ENCODE results near the gene EPN2. TPM values are rescaled to one million over a fixed set of nuclear protein-coding genes. Genes with fewer than 3 reads are reported as not detected.
A peak's percentile ranks its signal among the peaks of the same experiment; 100 is the strongest.
"Not testable (repeated sequence)": the region's sequence is repeated elsewhere in the genome, so short reads cannot be mapped to it uniquely, and the experiment has no call there.

EPN2 gene
- total RNA-seq, 1 donor from 2014 or later, result 42.1 TPM

DNA sequence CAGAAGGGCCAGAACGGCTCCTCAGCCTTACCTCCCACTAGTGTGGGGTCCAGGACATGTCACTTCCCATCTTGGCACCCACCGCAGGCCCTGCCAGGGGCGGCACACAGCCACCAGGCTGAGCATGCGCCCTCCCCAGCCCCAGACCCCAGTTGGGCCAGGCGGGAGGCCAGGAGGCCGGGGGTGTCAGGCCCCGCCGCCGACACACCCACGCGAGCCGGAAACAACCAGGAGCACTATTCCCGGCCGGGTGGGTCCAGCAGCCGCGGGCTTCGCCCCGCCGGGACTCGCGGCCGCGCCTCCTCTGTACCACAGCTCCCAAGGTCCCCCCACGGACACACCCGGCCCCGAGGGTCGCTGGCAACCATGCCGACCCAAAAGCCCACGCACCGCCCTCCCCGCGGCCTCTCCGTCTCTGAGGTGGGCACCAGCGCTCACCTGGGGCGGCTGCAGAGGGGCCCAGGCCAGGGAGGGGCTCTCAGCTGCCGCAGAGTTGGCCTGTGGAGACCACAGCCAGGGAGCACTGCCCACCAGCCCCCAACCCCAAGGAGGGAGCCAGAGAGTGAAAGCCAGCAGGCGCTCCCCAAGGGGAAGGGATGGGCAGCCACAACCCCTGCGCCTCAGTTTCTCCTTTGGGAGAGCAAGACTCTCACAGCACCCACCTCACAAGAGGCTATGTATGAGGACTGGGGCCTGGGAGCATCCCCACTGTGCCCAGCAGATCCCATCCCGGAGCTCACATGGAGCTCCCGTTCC is 107.3 kb downstream of the EPN2 start:
- DNase-seq (ENCODE audit: low spot score), result no peak

DNA sequence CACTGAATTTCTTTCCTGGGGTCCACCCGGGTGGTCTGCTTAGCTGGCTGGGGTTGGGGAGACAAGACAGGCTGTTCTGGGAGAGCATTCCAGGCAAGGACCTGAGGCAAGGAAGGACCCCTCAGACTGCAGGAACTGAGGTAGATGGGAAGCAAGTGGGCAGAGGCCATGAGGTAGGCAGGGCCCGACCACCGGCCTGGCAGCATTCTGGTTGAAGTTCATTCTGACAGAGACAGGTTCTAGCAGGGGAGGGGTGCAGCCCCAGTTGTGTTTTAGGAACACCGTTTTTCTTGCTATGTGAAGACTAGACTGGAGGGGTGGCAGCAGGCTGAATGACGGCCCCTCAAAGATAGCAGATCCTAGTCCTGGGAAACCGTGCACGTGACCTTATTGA is 107.9 kb downstream of the EPN2 start:
- no peak for DNase-seq (ENCODE audit: low spot score)

DNA sequence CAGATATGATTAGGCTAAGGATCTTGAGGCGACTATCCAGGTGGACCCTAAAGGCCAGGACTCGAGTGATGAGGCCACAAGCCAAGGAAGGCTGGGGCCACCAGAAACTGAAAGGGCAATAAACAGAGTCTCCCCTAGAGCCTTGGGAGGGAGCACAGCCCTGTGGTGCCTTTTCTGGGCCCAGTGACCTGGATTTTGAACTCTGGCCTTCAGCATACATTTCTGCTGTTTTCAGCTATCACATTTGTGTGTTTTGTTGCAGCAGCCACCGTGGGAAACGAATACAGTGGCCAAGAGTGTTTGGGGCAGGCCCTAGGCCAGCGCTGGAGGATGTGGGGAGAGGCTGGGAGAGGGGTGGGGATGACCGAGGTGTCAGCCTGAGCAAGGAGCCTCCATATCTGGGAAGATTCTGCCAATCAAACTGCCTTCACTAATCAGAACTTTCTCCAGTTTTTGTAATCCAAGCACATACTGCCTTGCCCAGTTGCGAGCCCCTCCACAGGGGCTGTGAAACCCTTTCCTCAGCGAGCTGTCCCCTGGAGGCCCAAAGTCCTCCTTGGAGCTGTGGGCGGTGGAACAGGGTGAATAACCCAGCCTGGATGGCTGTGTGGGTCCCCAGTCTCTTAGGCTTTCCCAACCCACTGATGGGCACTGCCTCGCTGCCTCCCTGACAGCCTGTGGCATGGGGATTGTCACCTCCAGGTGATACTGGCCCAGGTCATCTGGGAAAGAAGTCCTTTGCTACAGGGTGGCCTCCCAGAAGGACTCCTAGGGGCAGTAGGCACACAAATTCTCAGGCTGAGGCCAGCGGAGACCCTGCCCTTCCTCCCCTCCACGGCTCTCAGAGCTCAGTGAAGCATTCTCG is 108.6 kb downstream of the EPN2 start:
- DNase-seq (ENCODE audit: low spot score), result no peak

DNA sequence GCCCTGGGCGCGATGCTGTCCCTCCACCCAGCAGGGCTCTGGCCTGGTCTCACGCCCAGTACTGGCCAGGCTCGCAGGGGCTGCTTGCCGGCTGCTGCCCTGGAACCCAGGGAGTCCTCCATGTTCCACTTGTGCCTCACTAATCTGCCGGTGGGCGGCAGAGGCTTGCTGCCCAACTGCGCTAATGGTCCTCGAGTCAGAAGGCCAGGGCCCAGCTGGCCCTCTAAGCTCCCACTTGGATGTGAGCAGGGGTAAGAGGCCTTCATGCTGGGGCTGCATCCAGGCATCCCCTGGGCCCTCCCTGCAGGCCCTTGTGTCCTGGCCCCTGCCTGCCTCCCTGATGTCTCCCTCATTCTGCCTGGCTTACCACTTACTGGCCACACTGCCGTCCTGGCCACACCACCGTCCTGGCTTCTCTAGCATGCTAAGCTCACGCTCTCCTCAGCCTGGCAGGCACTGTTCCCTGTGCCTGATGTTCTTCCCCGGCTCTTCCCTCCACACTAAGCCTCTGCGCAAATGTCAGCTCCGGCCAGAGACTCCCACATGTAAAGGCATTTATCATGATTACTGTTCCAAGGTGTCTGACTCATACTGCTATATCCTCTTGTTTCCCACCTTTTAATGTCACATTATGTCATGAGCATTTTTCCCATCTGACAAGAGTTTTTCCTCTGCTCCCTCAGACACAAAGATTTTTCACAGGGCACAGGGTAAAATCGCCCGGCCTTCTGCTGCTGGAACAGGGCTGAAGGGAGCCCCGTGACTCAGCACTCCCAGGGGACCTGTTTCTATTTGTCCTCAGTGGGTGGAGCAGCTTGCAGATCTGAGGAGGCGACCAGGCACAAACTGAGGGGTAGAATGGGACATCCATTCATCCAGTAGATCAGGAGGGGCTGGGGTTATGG is 109.4 kb downstream of the EPN2 start:
- peak; percentile 69 for DNase-seq (ENCODE audit: low spot score)

DNA sequence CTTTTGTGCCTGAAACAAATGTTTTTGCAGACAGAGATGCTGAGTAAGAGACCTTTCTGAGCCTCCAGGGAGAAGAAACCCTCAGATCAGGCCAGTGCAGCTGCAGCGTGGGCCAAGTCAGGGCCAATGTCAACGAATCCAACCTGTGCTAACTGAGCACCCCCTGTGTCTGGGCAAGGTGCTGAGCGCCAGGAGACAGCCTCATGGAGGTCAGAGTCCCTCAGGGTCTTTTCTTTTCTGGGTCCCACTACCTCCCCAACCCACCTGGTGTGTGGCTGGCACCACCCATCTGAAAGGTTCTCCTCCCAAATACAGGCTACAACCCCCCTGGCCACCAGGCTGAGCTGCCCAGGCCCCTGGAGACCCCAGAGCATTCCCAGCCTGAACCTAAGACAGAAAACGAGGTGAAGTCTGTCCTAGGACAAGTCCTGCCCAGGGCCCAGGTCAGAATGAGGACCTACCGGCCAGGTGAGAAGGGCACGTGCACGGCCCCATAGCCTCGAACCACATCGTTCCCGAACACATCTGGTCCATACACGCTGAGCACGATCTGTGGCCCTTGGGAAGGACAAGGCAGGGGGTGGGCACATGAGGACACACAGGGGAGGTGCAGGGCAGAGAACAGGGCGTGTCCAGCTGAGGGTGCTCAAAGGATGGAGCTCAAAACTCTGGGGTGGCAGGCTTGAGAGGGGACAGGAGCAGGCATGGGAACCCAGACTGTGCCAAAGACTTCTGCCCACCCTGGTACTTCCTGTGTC is 110.3 kb downstream of the EPN2 start:
- DNase-seq (ENCODE audit: low spot score), result no peak

DNA sequence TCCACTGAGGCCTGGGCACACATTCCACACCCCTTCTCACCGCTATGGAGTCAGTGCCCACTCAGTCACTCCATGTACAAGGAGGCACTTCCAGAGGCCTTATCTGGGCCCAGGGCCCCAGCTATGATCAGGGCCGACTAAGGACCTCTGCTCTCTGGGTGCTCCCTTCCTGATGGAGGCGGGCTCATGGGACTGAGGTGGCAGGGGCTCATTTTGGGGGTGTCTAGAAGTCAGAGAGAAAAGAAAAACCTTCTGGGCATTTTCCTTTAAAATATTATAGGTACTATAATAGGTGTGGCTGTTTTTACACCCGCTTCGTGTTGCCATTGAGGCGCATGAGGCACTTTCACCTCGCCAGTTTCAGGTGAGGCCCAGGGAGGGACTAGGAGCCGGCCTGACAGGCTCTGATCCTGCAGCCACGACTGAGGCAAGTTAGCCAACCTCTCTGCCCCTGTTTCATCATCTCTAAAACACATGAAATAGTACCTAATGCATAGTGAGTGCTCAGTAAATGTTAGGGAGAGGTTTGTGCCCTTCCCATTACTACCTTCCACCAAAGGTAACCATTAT is 111.0 kb downstream of the EPN2 start:
- no peak for DNase-seq (ENCODE audit: low spot score)

DNA sequence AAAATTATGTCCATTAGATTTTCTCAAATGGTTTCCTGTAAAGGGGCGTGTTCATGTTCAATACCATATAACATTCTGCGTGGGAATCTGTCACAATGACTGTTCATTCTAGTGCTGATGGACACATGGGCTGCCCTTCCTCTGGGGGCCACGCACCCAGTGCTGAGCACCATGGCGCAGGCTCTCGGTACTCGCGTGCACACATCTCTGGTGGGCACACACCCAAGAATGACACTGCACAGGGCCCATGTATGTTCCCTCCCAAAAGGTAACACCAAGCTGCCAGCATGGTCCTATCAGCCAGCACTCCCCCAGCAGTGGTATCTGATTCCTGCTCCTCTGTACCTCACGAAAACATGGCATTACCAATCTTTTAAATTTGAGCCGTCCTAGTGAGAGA is 111.6 kb downstream of the EPN2 start:
- DNase-seq (ENCODE audit: low spot score), result no peak

DNA sequence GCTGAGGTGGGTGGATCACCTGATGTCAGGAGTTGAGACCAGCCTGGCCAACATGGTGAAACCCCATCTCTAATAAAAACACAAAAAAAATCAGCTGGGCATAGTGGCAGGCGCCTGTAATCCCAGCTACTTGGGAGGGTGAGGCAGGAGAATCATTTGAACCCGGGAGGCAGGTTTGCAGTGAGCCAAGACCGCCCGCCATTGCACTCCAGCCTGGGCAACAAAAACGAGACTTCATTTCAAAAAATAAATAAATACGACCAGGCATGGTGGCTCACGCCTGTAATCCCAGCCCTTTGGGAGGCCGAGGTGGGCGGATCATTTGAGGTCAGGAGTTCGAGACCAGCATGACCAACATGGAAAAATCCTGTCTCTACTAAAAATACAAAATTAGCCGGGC is 116.2 kb downstream of the EPN2 start:
- DNase-seq (ENCODE audit: low spot score), result not testable (repeated sequence)

DNA sequence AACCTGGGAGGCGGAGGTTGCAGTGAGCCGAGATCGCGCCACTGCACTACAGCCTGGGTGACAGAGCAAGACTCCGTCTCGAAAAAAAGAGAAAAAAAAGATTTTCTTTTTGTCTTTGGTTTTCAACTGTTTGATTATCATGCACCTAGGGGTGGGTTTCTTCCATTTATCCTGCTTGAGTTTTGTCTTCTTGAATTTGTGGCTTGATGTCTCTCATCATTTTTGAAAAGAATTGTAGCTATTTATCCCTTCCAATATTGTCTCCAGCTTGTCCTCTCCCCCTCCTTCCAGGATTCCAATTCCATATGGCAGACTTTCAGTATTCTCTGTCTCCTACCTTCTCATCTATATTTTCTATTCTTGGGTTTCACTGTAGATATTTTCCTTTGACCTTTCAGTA is 117.6 kb downstream of the EPN2 start:
- DNase-seq (ENCODE audit: low spot score), result no peak

DNA sequence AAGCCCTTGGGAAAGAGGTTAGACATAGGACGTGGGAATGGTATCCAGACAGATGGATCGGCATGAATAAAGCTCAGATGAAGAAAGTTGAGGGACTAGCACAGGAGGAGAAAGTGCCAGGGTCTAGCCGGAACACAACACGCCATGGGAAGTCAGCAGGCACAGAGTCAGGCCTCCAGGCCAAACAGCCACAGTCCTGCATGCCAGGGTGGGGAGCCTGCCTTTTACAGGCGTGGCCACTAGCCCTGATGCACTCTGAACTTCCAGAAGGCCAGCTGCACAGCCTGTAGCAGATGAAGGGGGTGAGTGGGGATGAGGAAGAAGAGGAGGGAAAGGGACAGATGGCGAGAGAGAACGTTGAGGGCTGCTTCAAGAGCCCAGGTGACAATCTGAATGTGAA is 120.2 kb downstream of the EPN2 start:
- DNase-seq (ENCODE audit: low spot score), result no peak

DNA sequence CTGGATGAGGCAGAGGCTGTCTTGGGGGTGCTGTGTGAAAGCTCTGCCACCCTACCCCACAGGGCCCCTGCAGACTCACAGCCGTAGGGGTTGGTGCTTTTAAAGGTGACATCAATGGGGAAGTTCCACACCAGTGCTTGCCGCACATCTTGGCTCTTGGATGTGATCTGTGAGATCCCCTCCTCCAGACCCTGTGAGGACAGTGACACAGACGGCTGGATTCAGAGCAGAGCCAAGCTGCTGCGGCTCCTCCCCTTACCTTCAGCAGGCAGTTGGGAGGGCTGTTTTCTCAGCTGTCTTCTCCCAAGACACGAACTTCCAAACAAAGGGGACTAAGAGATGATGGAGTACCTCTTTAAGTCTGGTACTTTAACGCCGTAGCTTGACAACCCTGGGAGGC is 120.6 kb downstream of the EPN2 start:
- DNase-seq (ENCODE audit: low spot score), result no peak

DNA sequence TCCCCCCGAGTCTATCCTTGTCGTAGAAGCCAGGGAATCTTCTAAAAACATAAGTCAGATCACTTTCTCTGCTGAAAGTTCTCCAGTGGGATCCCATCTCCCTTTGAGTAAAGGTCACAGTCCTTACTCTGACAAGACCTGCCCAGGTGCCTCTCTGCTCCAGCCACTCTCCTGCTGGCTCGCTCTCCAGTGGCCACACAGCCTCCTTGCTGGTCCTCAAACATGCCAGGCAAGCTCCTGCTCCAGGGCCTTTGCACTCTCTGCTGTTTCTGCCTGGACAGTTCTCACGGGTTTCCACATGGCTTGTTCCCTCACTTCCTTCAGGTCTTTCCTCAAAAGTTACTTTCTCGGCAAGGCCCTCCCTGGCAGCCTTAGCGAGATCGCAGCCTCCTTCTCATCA is 122.0 kb downstream of the EPN2 start:
- DNase-seq (ENCODE audit: low spot score), result no peak

DNA sequence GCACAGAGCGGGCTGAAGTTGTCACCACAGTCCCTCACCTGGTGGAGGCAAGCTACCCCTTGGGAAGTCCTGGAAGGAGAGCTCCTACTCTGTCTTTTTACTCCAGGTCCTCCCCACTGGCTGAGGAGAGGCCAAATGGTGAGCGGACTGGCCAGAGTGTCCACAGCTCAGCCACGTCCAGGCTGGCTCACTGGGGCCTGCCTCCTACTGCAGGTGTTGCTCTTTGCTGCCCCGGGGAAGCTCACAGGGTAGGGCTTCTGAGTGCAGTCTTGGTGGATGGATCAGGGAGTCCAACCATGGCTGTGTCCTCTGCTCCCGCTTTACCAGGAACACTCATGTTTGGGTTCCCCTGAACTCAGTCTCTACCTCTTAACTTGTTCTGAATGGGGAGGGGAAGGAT is 122.7 kb downstream of the EPN2 start:
- no peak for DNase-seq (ENCODE audit: low spot score)

DNA sequence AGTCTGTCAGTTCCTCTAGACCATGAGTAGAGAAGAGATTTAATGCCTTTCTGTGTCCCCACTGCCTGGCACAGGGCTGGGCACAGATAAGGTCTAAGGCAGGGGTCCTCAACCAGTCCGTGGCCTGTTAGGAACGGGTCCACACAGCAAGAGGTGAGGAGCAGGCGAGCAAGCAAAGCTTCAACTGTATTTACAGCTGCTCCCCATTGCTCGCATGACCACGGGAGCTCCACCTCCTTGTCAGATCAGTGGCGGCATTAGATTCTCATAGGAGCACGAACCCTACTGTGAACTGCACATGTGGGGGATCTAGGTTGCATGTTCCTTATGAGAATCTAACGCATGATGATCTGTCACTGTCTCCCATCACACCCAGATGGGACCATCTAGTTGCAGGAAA is 123.6 kb downstream of the EPN2 start:
- DNase-seq (ENCODE audit: low spot score), result no peak

DNA sequence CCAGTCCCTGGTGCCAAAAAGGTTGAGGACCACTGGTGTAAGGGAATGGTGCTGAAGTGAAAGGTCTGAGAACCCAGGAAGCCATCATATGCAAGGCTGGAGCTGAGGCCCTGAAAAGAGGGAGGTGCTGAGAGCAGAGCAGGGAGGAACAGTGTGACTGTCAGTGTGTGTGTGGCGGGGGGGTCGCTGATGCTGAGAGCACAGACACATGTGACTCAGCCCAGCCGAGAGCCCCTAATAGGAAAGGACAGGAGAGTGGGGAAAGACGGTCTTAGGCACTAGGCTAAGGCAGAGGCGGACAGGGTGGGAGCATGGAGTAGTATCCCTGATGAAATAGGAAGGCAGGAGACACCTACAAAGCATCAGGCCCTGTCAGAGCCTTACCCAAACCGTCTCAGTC is 124.2 kb downstream of the EPN2 start:
- no peak for DNase-seq (ENCODE audit: low spot score)

DNA sequence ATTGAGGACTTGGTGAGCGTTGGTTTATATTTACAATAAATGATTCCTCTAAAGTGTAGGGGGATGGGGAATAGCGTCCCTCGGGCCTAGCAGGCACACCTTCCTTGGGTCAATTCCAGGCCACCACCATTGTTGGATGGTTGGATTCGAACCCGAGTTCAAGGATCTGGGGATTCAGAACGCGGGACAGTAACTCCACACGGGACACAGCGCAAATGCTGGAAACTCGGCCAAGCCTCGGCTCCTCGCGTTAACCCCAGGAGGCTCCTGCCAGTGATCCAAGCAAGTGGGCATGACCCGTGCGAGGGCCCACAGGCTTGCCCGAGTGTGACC is 124.7 kb downstream of the EPN2 start:
- no peak for DNase-seq (ENCODE audit: low spot score)

DNA sequence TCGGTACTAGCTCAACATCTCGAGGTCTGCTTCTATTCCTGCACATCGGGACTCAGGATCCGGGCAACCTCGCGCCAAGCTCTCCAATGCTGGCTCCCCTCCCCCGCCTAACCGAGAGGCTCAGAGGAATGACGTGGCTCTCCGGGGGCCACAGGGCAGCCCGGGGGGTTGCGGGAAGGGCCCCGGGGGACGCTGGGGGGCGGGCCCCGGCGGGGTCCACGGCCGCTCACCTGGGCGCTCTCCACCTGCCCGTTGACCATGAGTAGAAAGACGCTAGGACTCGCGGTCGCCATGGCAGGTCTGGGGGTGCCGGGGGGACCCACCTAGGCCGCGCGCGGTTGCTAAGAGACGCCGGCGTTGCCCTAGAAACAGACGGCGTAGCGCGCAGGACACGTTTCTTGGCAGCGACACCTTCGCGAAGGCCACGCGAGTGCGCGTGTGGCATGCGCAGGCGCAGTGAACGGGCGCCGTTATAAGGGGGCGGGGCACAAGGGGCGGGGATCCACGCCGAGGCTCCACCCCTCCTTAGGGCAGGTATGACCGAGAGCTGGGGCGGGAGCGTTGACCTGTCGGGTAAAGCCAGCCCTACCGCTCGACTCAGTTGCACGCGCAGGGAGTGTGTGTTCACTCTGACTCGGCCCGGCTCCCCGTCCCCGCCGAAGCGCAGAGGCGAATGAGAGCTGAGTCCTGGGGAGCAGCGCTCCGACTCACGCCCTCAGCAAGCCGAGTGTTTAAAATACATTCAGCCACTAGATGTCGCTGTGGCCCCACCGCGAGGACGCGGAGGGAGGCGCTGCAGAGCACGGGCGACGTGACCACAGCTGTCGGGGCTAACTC is 125.3 kb downstream of the EPN2 start, which contains the start of gene B9D1:
Gene B9D1, minus strand, starts transcription at position 447 of the 837 bp plus-strand sequence. Its CDS starts 154 bp downstream, at position 293.
- DNase-seq (ENCODE audit: low spot score), result peak; percentile 96

DNA sequence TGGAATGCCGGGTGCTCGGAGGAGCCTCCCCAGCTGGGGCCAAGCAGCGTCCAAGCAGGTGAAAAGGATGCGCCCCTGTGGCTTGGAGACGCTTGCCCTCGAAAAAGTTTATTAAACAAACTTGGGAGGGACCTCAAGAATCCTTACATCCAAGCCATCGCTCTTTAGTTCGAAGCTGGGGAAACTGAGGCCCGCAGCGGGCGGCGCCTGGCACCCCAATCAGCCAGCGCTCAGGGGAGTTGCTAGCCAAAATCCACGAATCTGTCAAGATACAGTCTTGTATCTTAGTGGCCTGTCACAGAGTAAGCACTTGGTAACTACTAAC is 125.9 kb downstream of the EPN2 start:
- no peak for DNase-seq (ENCODE audit: low spot score)

DNA sequence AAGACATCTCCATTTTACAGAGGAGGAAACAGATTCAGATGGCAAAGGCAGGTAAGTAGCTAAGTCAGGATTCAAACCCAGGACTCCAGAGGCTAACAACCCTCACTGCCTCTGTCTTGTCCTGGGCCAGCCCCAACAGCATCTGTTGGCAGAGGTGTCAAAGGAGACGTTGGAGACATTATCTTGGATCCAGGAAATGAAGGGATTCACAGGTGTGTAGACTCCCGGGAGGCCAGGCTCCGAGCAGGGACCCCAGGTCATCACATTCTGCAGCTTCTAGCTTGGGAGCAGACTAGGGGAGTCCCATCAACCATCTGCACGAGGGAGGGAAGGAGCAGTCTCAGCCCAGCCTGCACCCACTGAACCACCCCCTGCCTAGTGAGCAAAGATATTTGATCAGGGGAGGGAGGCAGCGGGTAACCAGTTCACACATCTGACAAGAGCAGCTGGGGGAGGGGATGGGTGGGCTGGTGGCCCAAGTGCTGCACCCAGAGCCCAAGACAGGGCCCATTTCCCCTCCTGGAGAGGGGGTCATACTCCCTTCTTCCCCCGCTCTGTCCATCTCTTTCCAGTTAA is 126.4 kb downstream of the EPN2 start:
- no peak for DNase-seq (ENCODE audit: low spot score)
